H1 (cell line): Measurements from ENCODE around the gene GABRD. TPM values are rescaled to one million over a fixed set of nuclear protein-coding genes. Genes with fewer than 3 reads are reported as not detected.

ENCODE experiments used
- polyA plus RNA-seq, 7 experiments: library from polyadenylated mRNA; depleted of rRNA in 3 of 7; stranded (reverse) in 5 of 7; unstranded in 2 of 7; fragments of >200 nt in 5 of 7; fragments of 200-250 nt in 2 of 7; gene quantifications; 1 replicate in 5 of 7; 2 replicates in 1 of 7; 4 replicates in 1 of 7; pipeline versions ENCODE4 v1.2.1 to v1.2.3, GENCODE V29; 2011 to 2013; ENCODE audit warnings: missing spikeins in 2 of 7, mixed read lengths in 2 of 7
- total RNA-seq: library from RNA; stranded (reverse); fragmentation: NEBNext Ultra II Directional; extraction: Animal tissue kit (Norgen Biotek cat#: 25700); gene quantifications from 2 replicates; pipeline ENCODE4 v1.2.1, GENCODE V29; 2021

The GABRD gene
- total and polyA plus RNA-seq, 2 of the 8 experiments (the other 6 are each of a cell fraction or from before 2014, with no cell fraction given): 1.8 to 3.0 TPM

Other genes with a start within 250 kb of the GABRD start
- gene NADK, start 240.9 kb upstream of the GABRD start, total RNA-seq: 80.1 and 89.7 TPM in 2 replicates
- gene NADK, start 240.9 kb upstream of the GABRD start, polyA plus RNA-seq (2011; rRNA removed): 78.0 and 105 TPM in 2 replicates
- 382 and 394 TPM in 2 replicates for gene GNB1, start 128.3 kb upstream of the GABRD start, total RNA-seq
- gene GNB1, start 128.3 kb upstream of the GABRD start, polyA plus RNA-seq (2011; rRNA removed): 343 and 372 TPM in 2 replicates
- gene CALML6, start 104.1 kb upstream of the GABRD start, total RNA-seq: 0.92 and 1.3 TPM in 2 replicates
- 0.54 and 0.96 TPM in 2 replicates for gene CALML6, start 104.1 kb upstream of the GABRD start, polyA plus RNA-seq (2011; rRNA removed)
- 14.6 and 15.0 TPM in 2 replicates for gene TMEM52, start 100.1 kb upstream of the GABRD start, total RNA-seq
- gene TMEM52, start 100.1 kb upstream of the GABRD start, polyA plus RNA-seq (2011; rRNA removed): 30.2 and 46.3 TPM in 2 replicates
- 0.20 and 0.33 TPM in 2 replicates for gene CFAP74, start 15.6 kb upstream of the GABRD start, total RNA-seq
- 0.09 and 0.22 TPM in 2 replicates for gene CFAP74, start 15.6 kb upstream of the GABRD start, polyA plus RNA-seq (2011; rRNA removed)
- 45.1 and 49.4 TPM in 2 replicates for gene PRKCZ, start 31.1 kb downstream of the GABRD start, total RNA-seq
- 37.4 and 55.9 TPM in 2 replicates for gene PRKCZ, start 31.1 kb downstream of the GABRD start, polyA plus RNA-seq (2011; rRNA removed)
- gene FAAP20, start 175.4 kb downstream of the GABRD start, total RNA-seq: 99.8 and 103 TPM in 2 replicates
- gene FAAP20, start 175.4 kb downstream of the GABRD start, polyA plus RNA-seq (2011; rRNA removed): 58.4 and 106 TPM in 2 replicates
- 80.2 and 87.6 TPM in 2 replicates for gene SKI, start 209.0 kb downstream of the GABRD start, total RNA-seq
- 8.3 and 14.5 TPM in 2 replicates for gene SKI, start 209.0 kb downstream of the GABRD start, polyA plus RNA-seq (2011; rRNA removed)